Activated CD8-positive, alpha-beta memory T cell treated with anti-CD3 and anti-CD28 coated beads, Interleukin-2, amount 50 U/mL, for 24 hours (primary cell): ENCODE results near the gene NGLY1.

ENCODE experiments used
- DNase-seq: peaks from one replicate; pipeline ENCODE4 v3.0.0-alpha.2; 2020; ENCODE audit errors: extremely low read depth

NGLY1 gene

GRCh38 chr3:25708036-25708435 lies 75.2 kb downstream of the NGLY1 start:
- DNase-seq: no peak

GRCh38 chr3:25707268-25707926 lies 75.8 kb downstream of the NGLY1 start:
- DNase-seq: no peak

GRCh38 chr3:25706213-25706612 lies 77.0 kb downstream of the NGLY1 start:
- DNase-seq: no peak

- no peak for DNase-seq
Measured at GRCh38 chr3:25697553-25697952, 85.7 kb downstream of the NGLY1 start.

- no peak for DNase-seq
Measured at GRCh38 chr3:25695731-25696420, 87.4 kb downstream of the NGLY1 start.

- DNase-seq: no peak
Measured at GRCh38 chr3:25693238-25693637, 90.0 kb downstream of the NGLY1 start.

DNA sequence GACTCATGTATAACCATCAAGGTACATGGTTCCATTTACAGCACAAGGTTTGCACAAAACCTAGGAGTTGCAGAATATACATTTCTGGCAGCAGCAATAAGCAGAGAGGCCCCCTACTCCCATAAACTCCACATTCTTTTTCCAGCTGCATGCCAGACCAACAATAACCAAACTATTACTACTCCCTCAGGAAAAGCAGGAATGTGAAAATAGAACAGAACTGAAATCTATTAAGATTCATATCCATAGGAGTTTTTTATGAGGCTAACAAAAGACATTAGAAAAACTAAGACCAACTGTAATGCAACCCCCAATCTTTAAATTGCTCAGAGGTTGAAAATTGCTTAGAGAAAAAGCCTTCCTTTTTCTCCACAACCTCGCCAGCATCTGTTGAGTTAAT lies 90.9 kb downstream of the NGLY1 start:
- DNase-seq: no peak

DNA sequence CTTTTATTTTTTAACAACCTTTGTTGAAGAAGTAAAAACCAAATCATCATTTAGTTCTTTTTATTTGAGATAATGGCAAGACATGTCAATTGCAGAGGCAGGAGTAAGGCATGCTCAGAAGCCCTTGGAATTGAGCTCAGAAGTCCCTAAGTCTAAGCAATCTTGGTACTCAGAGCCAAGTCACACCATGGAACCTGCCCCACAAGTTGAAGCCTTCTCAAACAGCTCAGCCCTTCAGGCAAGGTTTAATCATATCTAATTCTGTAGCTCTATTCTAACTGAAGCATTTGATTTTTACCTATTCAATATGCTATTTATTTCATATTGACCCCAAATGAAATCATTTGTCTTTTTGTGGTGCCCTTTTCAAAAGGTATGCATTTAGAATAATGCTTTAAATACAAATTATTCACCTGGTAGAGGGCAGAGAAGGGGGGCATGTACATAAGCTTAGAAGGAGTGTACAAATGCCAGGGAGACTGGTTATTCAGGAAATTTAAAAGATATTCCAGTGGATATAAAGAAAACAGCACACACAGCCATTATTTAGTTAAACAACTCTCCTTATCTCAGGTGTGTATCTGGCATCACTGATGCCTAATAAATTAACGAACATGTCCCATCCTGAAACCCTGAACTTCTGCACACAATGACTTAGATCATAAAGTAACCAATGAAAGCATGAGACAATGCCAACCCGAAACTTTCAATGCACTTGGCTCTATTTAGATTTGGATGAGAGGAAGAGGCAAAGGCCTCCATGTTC lies 92.3 kb downstream of the NGLY1 start:
- no peak for DNase-seq

GRCh38 chr3:25689226-25689625 lies 94.0 kb downstream of the NGLY1 start:
- no peak for DNase-seq

- no peak for DNase-seq
Measured at GRCh38 chr3:25687742-25688141, 95.5 kb downstream of the NGLY1 start.

DNA sequence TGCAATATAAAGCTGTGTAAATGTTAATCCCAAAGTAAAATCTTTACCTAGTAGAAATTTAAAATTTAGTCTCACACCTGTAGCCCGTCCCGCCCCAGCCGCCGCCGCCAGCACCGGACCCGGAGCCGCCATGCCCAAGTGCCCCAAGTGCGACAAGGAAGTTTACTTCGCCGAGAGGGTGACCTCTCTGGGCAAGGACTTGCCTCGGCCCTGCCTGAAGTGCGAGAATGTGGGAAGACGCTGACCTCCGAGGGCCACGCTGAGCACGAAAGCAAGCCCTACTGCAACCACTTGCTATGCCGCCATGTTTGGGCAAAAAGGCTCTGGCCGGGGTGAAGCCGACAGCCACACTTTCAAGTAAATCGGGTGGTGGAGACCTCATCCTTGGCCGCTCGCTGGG lies 96.5 kb downstream of the NGLY1 start:
- DNase-seq: no peak

GRCh38 chr3:25683882-25684281 lies 99.4 kb downstream of the NGLY1 start:
- DNase-seq: no peak

DNA sequence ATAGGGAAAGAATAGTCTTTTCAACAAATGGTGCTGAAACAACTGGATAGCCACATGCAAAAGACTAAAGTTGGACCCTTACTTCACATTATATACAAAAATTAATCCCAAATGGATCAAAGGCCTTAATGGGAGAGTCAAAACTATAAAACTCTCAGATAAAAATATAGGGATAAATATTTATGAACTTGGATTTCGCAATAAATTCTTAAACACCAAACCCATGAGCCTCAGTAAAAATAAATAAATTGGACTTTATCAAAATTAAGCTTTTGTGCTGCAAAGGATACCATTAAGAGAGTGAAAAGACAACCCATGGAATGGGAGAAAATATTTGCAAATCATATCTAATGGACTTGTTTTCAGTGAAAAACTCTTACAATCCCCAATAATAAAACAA lies 99.8 kb downstream of the NGLY1 start:
- DNase-seq: no peak

GRCh38 chr3:25679642-25680302 lies 103.5 kb downstream of the NGLY1 start:
- no peak for DNase-seq

DNA sequence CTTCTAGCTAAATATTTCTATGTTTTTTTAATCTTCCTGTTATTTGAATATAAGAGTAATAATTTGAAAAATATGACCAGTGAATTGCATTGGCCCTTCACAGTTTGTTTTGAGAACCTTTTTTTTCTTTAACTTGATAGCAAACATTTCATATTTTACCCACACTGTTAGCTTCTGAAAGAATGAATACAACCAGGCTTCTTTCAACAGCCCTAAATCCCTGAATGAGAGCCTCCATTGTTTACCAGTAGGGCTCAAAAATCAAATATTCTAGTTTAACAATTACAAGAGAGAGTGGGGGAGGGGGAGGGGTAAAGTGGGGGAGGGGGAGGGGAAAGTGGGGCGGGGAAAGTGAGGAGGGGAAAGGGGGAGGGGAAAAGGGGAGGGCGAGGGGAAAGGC lies 104.1 kb downstream of the NGLY1 start:
- DNase-seq: no peak

- DNase-seq: no peak
Measured at GRCh38 chr3:25678581-25678980, 104.7 kb downstream of the NGLY1 start.

GRCh38 chr3:25677121-25677520 lies 106.1 kb downstream of the NGLY1 start:
- no peak for DNase-seq

DNA sequence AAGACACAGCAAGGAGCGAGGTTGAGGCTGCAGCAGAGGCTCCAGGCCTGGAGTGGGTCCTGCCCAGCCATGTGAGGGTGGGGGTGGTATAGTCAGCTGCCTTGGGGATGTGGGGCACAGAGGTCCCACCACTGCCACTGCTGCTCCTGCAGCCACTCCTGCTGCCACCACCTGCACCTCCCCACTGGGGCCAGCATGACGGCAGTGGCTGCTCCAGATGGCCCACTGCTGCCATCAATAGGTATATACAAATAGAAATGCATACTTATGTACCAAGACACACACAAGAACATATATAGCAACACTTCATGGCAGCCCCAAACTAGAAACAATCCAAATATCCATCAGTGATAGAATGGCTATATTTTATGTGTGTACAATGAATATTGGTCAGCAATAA lies 108.6 kb downstream of the NGLY1 start:
- no peak for DNase-seq

- DNase-seq: no peak
Measured at GRCh38 chr3:25673738-25674298, 109.4 kb downstream of the NGLY1 start.
